ENCODE measurements around the gene PVRIG.
A peak's percentile ranks its signal among the peaks of the same experiment; 100 is the strongest.
"Not testable (repeated sequence)": the region's sequence is repeated elsewhere in the genome, so short reads cannot be mapped to it uniquely, and the experiment has no call there.

The PVRIG gene

DNA sequence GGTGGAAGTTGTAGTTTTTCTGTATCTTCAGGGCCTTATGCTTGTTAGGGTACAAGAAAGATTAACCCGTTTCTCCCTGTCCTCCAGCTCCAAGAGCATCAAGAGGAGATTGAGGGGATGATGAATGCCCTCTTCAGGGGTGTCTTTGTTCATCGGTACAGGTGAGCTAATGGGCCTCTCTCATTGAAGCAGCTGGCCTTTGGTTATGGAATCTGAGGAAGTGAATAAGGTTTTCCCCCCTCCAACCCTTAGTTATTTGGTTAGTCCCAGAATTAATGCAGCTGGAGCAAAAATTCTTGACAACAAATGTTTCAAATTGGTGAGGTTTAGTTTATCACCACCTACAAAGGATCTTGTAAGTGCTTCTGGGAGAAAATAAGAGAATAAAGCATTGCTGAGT lies 24.5 kb upstream of the PVRIG start:
- no peak for DNase-seq (ENCODE audit: low spot score)

DNA sequence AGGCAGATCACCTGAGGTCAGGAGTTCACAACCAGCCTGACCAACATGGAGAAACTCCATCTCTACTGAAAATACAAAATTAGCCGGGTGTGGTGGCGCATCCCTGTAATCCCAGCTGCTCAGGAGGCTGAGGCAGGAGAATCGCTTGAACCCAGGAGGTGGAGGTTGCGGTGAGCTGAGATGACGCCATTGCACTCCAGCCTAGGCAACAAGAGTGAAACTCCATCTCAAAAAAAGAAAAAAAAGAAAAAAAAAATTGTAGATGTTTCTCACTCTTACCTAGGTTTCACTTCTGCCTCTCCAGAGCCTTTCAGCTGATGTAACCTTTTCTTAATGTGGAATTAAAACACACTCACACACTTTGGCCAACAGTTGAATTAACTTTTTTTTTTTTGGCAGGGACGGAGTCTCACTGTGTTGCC lies 23.8 kb upstream of the PVRIG start:
- not testable (repeated sequence) for DNase-seq (ENCODE audit: low spot score)

DNA sequence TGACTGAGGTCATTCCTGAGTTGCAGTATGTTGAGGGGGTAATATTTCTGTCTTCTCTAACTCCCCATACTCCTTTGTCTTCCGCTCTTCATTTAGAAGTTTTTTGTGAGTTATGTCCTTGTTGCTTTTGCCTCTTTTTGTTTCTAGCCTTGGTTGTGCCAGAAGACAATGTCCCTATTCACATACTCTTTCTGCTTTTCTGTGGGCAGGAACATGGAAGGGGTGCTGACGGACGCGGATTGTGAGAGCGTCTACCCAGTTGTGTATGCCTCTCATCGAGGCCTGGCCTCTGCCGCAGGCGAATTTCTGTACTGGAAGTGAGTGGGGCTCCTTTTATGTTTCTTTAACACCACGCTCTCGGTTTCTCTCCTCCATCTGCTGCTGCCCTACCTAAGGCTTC lies 21.5 kb upstream of the PVRIG start:
- DNase-seq (ENCODE audit: low spot score): no peak

DNA sequence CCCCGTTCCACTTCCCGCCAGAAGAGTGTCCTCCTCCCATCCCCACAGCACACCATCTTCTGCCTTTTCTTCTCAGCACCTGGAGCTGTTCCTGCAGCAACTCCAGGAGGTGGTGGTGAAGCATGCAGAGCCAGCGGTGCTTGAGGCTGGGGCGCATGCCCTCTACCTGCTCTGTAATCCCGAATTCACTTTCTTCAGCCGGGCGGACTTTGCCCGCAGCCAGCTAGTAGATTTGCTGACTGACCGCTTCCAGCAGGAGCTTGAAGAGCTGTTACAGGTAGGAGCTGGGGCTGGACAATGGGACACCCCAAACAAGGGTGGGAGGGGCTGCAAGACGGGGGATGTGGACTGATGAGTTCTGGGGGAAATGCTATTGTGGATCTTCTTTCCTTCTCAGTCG lies 19.1 kb upstream of the PVRIG start:
- no peak for DNase-seq (ENCODE audit: low spot score)

DNA sequence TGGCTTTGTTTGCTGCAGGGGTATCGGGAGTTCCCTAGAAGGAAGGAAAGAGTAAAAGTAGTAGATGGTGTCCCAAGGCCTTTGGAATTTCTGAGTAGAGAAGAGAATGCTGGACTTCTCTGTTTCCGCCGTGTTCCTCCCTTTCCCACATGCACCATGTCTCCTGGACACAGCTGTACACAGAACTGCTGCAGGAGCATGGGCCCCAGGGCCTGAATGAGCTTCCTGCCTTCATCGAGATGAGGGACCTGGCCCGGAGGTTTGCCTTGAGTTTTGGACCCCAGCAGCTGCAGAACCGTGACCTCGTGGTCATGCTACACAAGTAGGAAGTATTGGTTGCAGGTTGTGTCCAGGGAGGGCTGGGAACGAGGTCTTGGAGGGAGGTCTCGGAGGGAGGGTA lies 15.3 kb upstream of the PVRIG start:
- DNase-seq (ENCODE audit: low spot score): no peak

DNA sequence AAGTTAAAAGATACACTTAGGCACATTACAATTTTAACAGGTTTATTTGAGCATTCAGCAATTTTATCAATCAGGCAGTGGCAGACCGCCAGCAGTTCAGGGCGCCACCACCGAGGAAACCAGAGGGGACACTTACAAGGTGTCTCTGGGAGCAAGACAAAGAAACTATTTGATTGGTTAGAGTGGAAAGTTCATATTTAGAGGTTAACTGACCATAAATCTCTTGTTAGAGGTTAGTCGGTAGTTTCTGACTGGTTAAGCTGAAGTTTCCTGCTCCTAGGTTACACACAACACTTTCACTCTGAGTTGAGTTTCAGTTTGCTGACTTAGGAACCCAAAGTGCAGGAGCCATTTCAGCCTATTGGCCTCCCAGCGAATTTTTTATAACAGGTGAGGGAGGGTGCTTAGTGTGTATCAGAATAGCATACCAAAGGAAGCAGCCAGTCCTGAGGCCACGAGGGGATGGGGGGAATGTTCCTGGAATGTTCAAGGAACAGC lies 10.8 kb upstream of the PVRIG start:
- no peak for DNase-seq (ENCODE audit: low spot score)

DNA sequence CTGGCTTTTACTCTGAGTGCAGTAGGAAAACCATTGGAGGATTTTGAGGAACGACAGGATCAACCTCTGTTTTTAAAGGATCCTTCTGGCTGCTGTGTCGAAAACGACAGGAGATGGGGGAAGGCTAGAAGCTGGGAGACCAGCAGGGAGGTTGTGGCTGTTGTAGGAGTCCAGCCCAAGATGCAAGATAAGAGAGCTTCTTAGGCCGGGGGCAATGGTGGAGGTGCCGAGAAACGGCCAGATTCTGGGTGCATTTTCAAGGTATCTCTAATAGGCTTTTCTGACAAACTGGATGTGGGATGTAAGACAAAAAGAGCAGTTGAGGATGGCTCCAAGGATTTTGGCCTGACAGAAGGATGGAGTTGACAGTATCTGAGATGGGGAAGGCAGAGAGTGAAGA lies 10.3 kb upstream of the PVRIG start:
- no peak for DNase-seq (ENCODE audit: low spot score)

DNA sequence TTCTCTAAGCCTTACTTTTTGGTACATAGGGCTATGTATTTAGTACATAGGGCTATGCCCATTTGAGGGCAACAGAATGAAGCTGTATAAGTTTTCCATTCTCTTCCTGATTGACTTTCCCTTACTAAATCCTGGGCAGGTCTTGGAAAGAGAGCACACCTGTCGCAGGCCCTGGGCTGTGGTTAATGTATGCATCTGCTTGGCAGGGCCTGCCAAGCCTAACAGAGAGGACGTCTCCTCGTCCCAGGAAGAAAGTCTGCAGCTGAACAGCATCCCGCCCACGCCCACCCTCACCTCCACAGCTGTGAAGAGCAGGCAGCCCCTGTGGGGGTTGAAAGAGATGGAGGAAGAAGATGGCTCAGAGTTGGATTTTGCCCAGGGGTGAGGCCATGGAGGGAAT lies 8.9 kb upstream of the PVRIG start:
- no peak for DNase-seq (ENCODE audit: low spot score)

DNA sequence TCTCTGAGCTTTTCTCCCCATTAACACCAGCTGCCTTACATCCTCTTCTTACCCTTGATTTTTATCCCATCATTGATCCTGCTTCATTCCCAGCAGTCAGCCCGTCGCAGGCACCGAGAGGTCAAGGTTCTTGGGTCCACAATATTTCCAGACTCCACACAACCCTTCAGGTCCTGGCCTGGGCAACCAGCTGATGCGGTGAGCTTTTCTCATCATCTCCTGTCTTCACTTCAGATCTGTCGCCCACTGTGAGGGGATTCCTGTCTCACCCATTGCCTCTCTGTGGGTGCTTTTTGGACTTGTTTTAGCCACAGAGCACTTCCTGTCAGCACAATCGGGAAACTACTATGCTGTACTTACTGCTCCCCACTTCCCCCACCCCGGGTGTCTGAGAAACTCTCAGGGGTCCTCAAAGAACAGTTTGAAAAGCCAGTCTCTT lies 8.4 kb upstream of the PVRIG start:
- no peak for DNase-seq (ENCODE audit: low spot score)

DNA sequence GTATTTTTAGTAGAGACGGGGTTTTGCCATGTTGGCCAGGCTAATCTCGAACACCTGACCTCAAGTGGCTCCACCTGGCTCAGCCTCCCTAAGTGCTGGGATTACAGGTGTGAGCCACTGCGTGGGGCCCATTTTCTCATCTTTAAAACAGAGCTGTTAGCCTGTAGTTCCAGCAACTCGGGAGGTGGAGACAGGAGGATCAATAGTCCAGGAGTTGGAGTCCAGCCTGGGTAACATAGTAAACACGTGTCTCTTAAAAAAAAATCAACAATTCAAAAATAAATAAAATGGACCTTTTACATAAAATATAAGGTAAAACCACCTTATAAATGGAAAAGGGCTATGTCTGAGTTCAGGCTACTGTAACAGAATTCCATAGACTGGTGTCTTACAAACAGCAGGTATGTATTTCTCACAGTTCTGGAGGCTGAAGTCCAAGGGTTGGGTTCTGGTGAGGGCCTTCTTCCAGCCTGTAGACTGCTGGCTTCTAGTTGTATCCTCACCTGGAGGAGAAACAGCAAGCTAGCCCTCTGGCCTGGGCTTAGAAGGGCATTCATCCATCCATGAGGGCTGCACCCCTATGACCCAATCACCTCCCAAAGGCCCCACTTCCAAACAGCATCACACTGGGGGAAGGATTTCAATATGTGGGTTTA lies 7.0 kb upstream of the PVRIG start:
- DNase-seq (ENCODE audit: low spot score): no peak

DNA sequence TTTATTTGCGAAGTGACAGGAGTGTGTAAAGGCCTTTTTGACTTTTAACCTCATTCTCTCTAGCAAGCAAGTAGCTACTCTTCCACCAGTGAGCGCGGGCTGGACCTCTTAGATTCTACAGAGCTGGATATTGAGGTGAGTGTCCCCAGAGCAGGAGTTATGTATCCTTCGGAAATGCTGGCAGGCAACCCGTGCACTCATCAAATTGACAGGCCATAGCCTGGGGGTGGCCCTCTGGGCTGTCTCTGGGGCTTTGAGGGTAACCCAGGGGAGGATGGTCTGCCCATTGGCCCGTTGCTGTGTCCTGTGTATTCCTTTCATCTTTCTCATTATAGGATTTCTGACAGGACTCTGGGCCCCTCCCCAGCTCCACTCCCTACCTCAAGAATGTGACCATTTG lies 6.1 kb upstream of the PVRIG start:
- DNase-seq (ENCODE audit: low spot score): no peak

DNA sequence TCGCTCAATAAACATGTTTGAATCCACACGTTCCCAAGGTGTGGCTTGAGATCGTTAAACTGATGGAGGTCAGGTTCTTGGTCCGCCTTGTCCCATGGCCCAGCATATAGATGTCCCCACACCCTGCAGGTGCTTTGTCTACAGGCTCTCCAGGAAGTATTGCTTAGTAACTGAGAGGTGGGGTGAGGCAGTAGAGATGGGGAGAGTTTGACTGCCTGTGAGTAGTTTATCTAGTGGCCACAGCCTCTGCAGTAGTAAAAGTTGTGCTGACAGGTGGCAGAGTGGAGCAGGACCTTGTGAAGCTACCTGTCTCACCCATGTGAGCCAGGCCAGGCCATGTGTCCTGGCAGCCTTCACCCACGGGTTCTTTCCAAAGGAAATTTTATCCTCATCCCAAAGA lies 5.4 kb upstream of the PVRIG start:
- DNase-seq (ENCODE audit: low spot score): not testable (repeated sequence)

DNA sequence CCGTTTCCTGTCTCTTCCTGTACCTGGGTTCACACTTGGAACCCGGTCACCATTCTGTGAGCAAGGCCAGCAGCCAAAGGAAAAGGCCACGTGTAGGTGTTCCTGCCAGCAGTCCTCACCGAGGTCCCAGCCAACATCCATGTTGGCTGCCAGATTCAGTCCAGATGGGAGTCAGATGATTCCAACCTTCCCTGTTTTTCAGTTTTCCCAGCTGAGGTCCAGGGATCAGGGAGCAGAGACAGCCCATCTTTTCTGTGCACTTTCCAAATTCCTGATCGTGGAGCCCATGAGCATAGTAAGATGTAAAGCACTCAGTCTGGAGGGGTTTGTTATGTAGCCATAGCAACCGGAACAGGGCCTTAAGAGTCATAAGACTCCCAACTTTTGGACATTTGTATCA lies 3.9 kb upstream of the PVRIG start:
- DNase-seq (ENCODE audit: low spot score): no peak

DNA sequence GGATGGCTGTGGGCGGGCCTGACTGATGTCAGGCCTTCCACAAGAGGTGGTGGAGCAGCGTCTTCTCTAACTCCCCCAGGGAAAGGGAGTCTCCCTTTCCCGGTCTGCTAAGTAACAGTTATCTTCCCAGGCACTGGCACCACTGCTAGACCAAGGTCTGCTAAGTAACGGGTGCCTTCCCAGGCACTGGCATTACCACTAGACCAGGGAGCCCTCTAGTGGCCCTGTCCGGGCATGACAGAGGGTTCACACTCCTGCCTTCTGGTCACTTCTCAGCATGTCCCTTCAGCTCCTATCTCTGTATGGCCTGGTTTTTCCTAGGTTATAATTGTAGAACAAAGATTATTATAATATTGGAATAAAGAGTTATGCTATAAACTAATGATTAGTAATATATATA lies 1.8 kb upstream of the PVRIG start:
- DNase-seq (ENCODE audit: low spot score): peak; percentile 66

DNA sequence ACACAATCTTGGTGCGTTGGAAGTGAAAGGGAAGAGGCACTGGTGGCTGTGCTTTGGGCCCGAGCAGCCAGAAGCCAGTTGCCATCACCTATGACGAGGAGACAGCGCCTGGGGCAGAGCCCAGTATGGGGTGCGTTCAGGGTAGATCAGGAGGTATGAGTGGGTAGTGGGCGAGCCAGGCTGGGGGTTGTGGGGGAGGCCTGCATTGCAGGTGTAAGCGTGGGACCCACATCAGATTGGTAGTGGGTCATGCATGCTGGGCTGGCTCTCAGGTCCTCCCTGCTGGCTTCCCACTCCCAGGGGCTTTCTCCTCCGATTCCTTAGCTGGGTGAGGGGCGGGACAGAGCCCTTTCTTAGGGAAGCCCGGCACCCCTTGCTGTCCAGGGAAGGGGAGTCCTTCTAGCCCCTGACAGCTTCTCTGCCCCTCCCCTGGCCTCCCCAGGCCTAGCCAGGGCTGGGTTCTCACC lies 445 bp upstream of the PVRIG start:
- DNase-seq (ENCODE audit: low spot score): no peak

DNA sequence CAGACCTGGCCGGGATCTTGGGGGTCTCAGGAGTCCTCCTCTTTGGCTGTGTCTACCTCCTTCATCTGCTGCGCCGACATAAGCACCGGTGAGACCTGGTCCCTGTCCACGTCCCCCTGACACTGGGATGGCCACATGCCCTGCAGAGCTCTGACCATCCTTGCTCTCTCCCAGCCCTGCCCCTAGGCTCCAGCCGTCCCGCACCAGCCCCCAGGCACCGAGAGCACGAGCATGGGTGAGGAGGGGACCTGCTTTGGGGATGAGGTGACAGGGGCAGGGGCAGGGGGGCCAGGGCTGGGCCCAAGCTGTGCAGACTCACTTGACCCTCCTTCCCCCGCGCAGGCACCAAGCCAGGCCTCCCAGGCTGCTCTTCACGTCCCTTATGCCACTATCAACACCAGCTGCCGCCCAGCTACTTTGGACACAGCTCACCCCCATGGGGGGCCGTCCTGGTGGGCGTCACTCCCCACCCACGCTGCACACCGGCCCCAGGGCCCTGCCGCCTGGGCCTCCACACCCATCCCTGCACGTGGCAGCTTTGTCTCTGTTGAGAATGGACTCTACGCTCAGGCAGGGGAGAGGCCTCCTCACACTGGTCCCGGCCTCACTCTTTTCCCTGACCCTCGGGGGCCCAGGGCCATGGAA lies 959 bp downstream of the PVRIG start:
- no peak for DNase-seq (ENCODE audit: low spot score)

DNA sequence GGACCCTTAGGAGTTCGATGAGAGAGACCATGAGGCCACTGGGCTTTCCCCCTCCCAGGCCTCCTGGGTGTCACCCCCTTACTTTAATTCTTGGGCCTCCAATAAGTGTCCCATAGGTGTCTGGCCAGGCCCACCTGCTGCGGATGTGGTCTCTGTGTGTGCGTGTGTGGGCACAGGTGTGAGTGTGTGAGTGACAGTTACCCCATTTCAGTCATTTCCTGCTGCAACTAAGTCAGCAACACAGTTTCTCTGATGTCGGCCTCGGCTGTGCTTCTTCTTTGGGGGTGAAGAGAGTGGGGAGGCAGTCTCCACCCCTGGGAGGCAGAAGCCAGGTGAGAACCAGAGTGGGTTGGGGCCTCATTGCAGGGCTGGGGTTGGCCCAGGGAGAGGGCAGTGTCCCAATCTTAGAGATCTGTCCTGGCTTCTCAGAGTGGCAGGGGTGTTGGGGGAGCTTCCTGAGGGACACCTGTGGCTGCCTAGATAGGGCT lies 1.5 kb downstream of the PVRIG start:
- DNase-seq (ENCODE audit: low spot score): no peak

DNA sequence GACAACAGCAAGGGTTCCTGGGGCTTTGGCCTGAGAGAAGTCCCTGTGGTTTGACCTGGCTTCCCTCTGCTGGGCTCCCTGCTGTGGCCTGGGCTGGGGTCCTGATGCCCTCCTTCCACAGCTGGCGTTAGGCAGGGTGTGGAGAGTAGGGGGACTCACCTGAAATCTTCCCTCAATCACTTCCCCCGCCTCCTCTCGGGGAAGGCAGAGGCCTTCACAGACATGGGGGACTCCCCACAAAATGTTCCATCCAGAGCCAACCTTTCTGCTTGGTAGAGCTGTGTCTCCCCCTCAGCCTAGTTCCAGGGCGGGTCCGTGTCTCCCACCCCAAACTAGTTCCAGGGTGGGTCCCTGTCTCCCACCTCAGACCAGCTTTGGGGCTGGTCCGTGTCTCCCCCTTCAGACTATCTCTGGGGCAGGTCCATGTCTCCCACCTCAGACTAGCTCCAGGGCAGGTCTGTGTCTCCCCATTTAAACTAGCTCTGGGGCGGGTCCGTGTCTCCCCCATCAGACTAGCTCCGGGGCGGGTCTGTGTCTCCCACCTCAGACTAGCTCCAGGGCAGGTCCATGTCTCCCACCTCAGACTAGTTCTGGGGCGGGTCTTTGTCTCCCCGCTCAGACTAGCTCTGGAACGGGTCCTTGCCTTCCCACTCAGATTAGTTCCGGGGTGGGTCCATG lies 2.2 kb downstream of the PVRIG start:
- DNase-seq (ENCODE audit: low spot score): no peak

DNA sequence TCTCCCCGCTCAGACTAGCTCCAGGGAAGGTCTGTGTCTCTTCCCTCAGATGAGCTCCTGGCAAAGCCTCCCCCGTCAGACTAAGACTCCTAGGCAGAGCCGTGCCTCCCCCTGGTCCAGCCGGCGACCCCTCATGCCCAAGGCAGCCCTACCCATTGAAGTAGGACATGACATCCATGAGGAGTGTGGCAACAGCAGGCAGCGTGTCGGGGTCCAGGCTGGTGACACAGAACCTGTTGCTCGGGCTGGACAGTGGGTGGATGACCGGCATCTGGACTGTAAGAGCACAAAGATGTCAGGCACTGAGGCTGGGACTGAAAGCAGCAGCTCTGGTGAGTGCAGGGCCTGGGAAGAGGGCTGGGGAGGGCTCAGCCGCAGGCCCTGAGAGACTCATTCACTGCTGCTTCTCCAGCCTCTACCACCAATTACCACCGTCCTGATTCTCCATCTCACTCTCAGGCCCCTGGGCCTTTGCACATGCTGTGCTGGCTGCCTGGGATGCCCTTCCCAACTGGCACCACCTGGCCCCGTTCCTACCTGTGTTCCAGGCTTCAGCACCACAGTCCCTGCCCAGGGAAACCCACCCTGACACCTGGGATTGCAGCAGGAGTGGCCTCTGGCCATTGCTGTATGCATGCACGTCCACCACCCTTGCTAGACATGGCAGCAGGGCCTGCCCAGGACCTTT lies 2.8 kb downstream of the PVRIG start:
- no peak for DNase-seq (ENCODE audit: low spot score)

DNA sequence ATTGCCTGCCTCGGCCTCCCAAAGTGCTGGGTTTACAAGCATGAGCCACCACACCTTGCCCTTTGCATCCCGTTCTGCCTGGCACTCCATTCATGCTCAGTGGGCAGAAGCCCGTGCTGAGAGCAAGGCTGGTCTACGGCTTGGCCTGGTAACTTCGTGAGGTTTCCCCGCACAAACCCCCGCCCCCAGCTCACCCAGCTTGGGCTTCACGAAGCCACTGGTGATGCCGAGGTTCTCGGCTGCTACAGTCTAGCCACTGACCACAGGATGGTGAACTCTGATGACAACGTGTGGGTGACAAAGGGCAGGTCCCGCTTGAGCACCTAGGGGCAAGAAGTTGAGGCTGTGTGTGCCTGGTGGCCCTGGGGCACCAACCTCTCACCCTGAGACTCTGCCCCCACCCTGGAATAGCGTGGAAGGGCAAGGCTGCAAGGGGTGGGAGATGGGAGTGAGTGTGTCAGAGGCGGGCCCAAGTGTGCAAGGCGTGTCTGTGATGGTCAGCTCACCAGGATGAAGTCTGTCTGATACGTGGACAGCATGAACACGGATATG lies 3.7 kb downstream of the PVRIG start:
- DNase-seq (ENCODE audit: low spot score): not testable (repeated sequence)

DNA sequence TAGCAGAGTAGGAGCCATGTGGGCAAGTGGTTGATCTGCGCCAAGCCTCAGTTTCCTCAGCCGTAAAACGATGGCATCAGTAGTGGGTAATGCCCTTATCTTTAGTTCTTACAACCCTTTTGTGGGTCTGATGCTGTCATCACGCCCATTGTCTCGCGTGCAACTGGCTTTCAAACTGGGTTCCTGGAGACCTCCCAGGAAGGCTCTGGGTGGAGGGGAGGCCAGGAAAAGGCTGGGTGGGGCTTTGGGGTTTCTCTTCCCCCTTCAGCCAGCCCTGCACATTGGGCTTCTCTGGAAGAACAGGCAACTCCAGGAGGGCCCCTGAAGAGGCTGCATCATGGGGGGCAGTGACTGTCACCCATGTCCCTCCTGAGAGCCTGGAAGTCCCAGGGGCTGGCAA lies 5.1 kb downstream of the PVRIG start:
- DNase-seq (ENCODE audit: low spot score): not testable (repeated sequence)

DNA sequence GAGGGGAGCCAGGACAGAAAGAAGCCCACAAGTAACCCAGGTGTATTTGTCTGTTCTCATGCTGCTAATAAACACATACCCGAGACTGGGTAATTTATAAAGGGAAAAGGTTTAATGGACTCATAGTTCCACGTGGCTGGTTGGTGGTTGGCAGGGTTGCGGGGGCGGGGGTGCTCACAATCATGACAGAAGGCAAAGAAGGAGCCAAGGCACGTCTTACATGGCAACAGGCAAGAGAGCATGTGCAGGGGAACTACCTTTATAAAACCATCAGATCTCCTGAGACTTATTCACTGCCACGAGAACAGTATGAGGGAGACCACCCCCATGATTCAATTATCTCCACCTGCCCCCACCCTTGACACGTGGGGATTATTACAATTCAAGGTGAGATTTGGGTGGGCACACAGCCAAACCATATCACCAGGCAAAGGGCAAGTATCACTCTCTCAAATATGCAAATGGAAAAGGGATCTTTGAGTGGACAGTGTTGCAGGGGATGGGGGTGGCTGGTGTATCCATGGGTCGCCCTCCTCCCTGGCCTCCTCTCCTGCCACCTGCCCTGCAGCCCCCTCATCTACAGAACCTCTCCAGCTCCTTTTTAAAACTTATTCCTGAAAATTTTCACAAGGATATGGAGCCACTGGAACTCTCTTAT lies 15.0 kb downstream of the PVRIG start:
- not testable (repeated sequence) for DNase-seq (ENCODE audit: low spot score)
